ENCODE measurements around the gene ST3GAL5.

Gene ST3GAL5
- long read RNA-seq = 0 reads

DNA sequence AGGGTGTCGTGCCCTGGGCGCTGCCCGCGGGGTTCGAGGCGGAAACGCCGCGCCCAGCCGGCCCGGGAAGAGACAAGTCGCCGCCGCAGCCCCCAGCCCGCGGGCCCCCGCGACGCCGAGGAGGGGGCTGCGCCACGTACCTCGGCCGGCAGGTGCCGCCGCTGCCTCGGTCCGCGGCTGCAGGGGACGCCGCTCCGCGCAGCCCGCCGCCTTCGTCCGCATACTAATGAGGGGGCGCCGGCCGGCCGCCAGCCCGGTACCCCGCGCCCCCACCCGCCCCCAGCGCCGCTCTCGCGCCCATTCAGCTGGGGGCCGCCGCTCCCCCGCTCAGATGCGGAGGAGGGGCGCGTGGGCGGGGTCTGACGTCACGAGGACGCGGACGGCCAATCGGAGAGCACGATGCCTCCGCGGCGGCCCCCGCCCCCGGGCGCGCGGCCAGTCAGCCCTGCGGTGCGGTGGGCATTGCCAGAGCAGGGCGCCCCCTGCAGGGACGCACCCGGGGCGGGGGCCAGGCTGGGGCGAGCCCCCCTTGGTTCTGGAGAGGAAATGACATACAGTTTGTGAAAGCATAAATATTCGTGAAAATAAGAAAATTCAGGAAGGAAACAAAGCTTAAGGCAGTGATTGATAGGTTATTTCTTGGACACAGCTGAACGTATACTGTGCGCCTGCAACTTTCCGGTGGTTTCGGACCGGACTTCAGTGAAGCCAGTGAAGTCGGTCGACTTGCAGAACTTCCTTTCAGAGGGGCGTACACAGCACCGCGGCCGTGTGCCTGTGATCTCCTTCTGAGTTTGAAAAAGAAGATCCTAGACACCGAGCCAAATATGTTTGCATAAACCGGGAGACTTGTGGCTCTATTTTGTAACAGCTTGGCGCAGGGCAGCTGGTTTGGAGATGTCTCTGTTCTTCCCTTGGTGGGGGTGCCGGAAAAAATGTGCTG lies at the start of gene ST3GAL5:
ST3GAL5 (minus strand) TSS at position 307 of the 943 bp plus-strand sequence; CDS start at position 222, 85 bp downstream.
- Histone ChIP-seq H3K27ac (replicated peaks) (peak within 1 kb of the TSS; percentile 13; the same call in 1 of the 2 replicates), H3K4me3 (replicated peaks; ENCODE audit: insufficient read depth, low read length) (peak within 1 kb of the TSS; percentile 51), H3K27me3 (ENCODE audit: insufficient read depth, poor library complexity, severe bottlenecking) (no peaks in the 10 kb centered on the region)
- TF ChIP-seq REST (IDR thresholded peaks at IDR 0.05; ENCODE audit: insufficient replicate concordance, low read depth) = no peak
- TF ChIP-seq, protein P1, sequence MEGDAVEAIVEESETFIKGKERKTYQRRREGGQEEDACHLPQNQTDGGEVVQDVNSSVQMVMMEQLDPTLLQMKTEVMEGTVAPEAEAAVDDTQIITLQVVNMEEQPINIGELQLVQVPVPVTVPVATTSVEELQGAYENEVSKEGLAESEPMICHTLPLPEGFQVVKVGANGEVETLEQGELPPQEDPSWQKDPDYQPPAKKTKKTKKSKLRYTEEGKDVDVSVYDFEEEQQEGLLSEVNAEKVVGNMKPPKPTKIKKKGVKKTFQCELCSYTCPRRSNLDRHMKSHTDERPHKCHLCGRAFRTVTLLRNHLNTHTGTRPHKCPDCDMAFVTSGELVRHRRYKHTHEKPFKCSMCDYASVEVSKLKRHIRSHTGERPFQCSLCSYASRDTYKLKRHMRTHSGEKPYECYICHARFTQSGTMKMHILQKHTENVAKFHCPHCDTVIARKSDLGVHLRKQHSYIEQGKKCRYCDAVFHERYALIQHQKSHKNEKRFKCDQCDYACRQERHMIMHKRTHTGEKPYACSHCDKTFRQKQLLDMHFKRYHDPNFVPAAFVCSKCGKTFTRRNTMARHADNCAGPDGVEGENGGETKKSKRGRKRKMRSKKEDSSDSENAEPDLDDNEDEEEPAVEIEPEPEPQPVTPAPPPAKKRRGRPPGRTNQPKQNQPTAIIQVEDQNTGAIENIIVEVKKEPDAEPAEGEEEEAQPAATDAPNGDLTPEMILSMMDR (IDR thresholded peaks at IDR 0.05; ENCODE audit: insufficient read depth, low read length) = peak; percentile 19
- TF ChIP-seq GABPA (IDR thresholded peaks at IDR 0.05; ENCODE audit: low read depth) = 0 out of 2 replicates have a peak, but pooled peaks have one; percentile 6
- TF ChIP-seq SPI1 (IDR thresholded peaks at IDR 0.05; ENCODE audit: borderline replicate concordance, low read depth) = no peak
- peak; percentile 63 to 77 for DNase-seq (ENCODE audit: low read depth in 1 of 2, low spot score in 1 of 2)

GRCh38 chr2:85938456-85938855 lies 49.7 kb upstream of the ST3GAL5 start:
- Histone ChIP-seq H3K27ac (replicated peaks) (no peak overlapping the region), H3K4me3 (replicated peaks; ENCODE audit: insufficient read depth, low read length) (no peak overlapping the region), H3K27me3 (ENCODE audit: insufficient read depth, poor library complexity, severe bottlenecking) (no peaks in the 10 kb centered on the region)
- DNase-seq (ENCODE audit: low read depth in 1 of 2, low spot score in 1 of 2) = no peak
- TF ChIP-seq POLR2AphosphoS5 (IDR thresholded peaks at IDR 0.05; ENCODE audit: low read depth) (no peak), REST (IDR thresholded peaks at IDR 0.05; ENCODE audit: insufficient replicate concordance, low read depth) (no peak), GABPA (IDR thresholded peaks at IDR 0.05; ENCODE audit: low read depth) (no peak), SPI1 (IDR thresholded peaks at IDR 0.05; ENCODE audit: borderline replicate concordance, low read depth) (no peak)
- TF ChIP-seq, protein P1 (IDR thresholded peaks at IDR 0.05; ENCODE audit: insufficient read depth, low read length) = no peak

DNA sequence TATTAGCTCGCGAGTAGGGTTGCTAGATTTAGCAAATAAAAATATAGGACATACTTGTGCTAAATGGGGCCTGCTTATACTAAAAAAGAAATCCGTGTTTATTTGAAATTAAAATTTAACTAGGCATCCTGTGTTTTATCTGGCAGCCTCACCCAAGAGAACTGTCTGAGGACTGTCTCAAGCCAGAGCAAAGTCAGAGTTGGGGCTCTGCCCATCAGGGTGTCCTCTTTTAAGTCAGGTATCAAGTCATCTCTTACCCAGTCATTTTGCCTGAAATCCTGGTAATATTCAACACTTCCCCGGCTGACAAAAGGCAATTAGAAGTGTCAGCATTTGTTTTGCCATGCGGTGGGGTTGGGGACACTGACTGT lies 48.3 kb upstream of the ST3GAL5 start:
- H3K27me3 ChIP-seq (ENCODE audit: insufficient read depth, poor library complexity, severe bottlenecking) = no peaks in the 10 kb centered on the region

More for the DNA sequence above, 48.3 kb upstream of the ST3GAL5 start:
- Histone ChIP-seq H3K4me3 (replicated peaks; ENCODE audit: insufficient read depth, low read length) (no peak overlapping the region), H3K27ac (replicated peaks) (no peak overlapping the region)
- DNase-seq (ENCODE audit: low read depth in 1 of 2, low spot score in 1 of 2) = no peak
- TF ChIP-seq, protein P1 (IDR thresholded peaks at IDR 0.05; ENCODE audit: insufficient read depth, low read length) = no peak
- TF ChIP-seq POLR2AphosphoS5 (IDR thresholded peaks at IDR 0.05; ENCODE audit: low read depth) (no peak), SPI1 (IDR thresholded peaks at IDR 0.05; ENCODE audit: borderline replicate concordance, low read depth) (no peak)

All from HL-60 (cell line).